Sigmoid colon (tissue), 4 donors: ENCODE data around the gene FOXK2.

ENCODE experiments used
- EP300 ChIP-seq, 4 donors: sonication (generic); formaldehyde crosslinking; IDR thresholded peaks; one replicate each; pipeline ENCODE4 v1.6.1; 2017; ENCODE audit warnings: antibody characterized with exemption in 4 of 4
- POLR2A ChIP-seq, 2 donors: fragments of 450-650 bp; IDR thresholded peaks; one replicate each; pipeline ENCODE4 v1.6.1; 2016; ENCODE audit warnings: antibody characterized with exemption in 2 of 2, mild to moderate bottlenecking in 2 of 2, moderate library complexity in 2 of 2

DNA sequence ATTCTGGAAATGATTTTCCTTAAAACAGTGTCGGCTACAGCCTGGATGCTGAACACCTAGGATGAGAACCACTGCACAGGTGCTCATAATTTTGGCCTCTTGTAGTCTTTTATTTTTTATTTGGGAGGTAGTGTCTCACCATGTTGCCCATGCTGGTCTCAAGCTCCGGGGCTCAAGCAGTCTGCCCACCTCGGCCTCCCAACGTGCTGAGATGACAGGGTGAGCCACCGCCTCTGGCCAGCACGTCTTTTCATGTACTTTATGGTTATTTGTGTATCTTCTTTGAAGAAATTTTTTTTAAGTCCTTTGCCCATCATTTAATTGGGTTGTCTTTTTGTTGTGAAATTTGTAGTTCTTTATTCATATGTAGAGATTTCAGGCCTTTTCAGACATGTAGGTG lies 70.7 kb downstream of the FOXK2 start:
- TF ChIP-seq POLR2A (IDR thresholded peaks at IDR 0.05): no peak
- no peak for TF ChIP-seq EP300 (IDR thresholded peaks at IDR 0.05)
